Caco-2 (cell line): ENCODE results near the gene TMEM204. TPM values are rescaled to one million over a fixed set of nuclear protein-coding genes. Genes with fewer than 3 reads are reported as not detected.

ENCODE experiments used
- BruUV-seq: library from RNA; stranded (reverse); fragments of 400-500 nt; replicated peaks from 2 replicates; lab custom pipeline; 2021; lab: Mats Ljungman, UMichigan
- CTCF ChIA-PET: fragments of 300-600 bp; sonication (Branson Sonifier 250); formaldehyde crosslinking; loops from one replicate; lab custom pipeline; 2022; ENCODE audit warnings: antibody characterized with exemption; lab: Charles Lee
- POLR2A ChIA-PET: fragments of 300-600 bp; sonication (Branson Sonifier 250); formaldehyde crosslinking; loops from one replicate; lab custom pipeline; 2022; ENCODE audit warnings: antibody characterized with exemption; lab: Charles Lee
- DNase-seq, 2 experiments: peaks; one replicate each; pipeline versions ENCODE4 v3.0.0 to v3.0.0-alpha.2; 2020 to 2022
- H3K27me3 ChIP-seq: replicated peaks from 2 replicates; pipeline ENCODE4 v1.6.0; 2011; ENCODE audit warnings: low read length; ENCODE audit not compliant: control insufficient read depth, insufficient read depth
- H3K36me3 ChIP-seq: 2 replicates; pipeline ENCODE4 v1.5.1; 2011; ENCODE audit warnings: low read length; ENCODE audit not compliant: control insufficient read depth, insufficient read depth
- H3K4me1 ChIP-seq: fragments of 250-450 bp; sonication (Bioruptor Pico); 2 replicates; pipeline ENCODE4 v1.5.1; 2020; ENCODE audit warnings: mild to moderate bottlenecking
- H3K4me3 ChIP-seq: 2 replicates; pipeline ENCODE4 v1.5.1; 2011; ENCODE audit warnings: low read depth, mild to moderate bottlenecking, control low read depth, low read length
- H3K9me3 ChIP-seq: fragments of 250-450 bp; sonication (Bioruptor Pico); 2 replicates; pipeline ENCODE4 v1.5.1; 2020; ENCODE audit warnings: mild to moderate bottlenecking, moderate library complexity
- H3K27ac Mint-ChIP-seq: one replicate; pipeline ENCODE4 v1.8.0; 2022; ENCODE audit warnings: mixed read lengths; ENCODE audit not compliant: unreplicated experiment
- H3K27me3 Mint-ChIP-seq: one replicate; pipeline ENCODE4 v1.8.0; 2022; ENCODE audit warnings: mixed read lengths; ENCODE audit not compliant: insufficient read depth, unreplicated experiment
- H3K36me3 Mint-ChIP-seq: one replicate; pipeline ENCODE4 v1.8.0; 2022; ENCODE audit warnings: mild to moderate bottlenecking, mixed read lengths; ENCODE audit not compliant: insufficient read depth, unreplicated experiment
- H3K4me1 Mint-ChIP-seq: one replicate; pipeline ENCODE4 v1.8.0; 2022; ENCODE audit warnings: low read depth, mixed read lengths; ENCODE audit not compliant: unreplicated experiment
- H3K4me3 Mint-ChIP-seq: one replicate; pipeline ENCODE4 v1.8.0; 2022; ENCODE audit warnings: mild to moderate bottlenecking, moderate library complexity, mixed read lengths; ENCODE audit not compliant: unreplicated experiment
- H3K9me3 Mint-ChIP-seq: one replicate; pipeline ENCODE4 v1.8.0; 2022; ENCODE audit warnings: mixed read lengths; ENCODE audit not compliant: unreplicated experiment
- CTCF ChIP-seq, 2 experiments: fragments of 200-600 bp in 1 of 2; IDR thresholded peaks; 1 replicate in 1 of 2; 2 replicates in 1 of 2; pipeline versions ENCODE4 v1.5.1 to v1.8.0; 2011 to 2022; ENCODE audit warnings: antibody characterized with exemption in 1 of 2, control low read depth in 1 of 2, inconsistent platforms in 1 of 2, low read depth in 1 of 2, low read length in 1 of 2, mild to moderate bottlenecking in 1 of 2, moderate library complexity in 1 of 2; ENCODE audit not compliant: insufficient read depth in 1 of 2, severe bottlenecking in 1 of 2, unreplicated experiment in 1 of 2
- intact Hi-C: fragments of 100-400 bp; cut with micrococcal nuclease; formaldehyde crosslinking; loops from one replicate; pipeline ENCODE4 v1.10.0; 2022; ENCODE audit not compliant: unreplicated experiment
- total RNA-seq: library from RNA; stranded (reverse); gene quantifications from 2 replicates; pipeline ENCODE4 v1.2.3, GENCODE V29; 2022

TMEM204 gene
- total RNA-seq, 1 experiment from 2014 or later: not detected

GRCh38 chr16:1487395-1488053 is 45.9 kb upstream of the TMEM204 start:
- ChIA-PET POLR2A (no interaction called here), CTCF (no interaction called here)
- H3K27ac Mint-ChIP-seq: no peak overlapping the region
- H3K36me3 Mint-ChIP-seq: no peaks in the 10 kb centered on the region
- BruUV-seq: no TSS peak
- no peak for DNase-seq
- intact Hi-C loops: no loop called here
- H3K4me3 Mint-ChIP-seq: no peak overlapping the region
- Histone ChIP-seq H3K36me3 (no peaks in the 10 kb centered on the region), H3K27me3 (no peaks in the 10 kb centered on the region), H3K4me1 (peaks cover 3% of the 10 kb centered on the region; the same call in 1 of the 2 replicates), H3K4me3 (no peak overlapping the region), H3K9me3 (no peaks in the 10 kb centered on the region)
- H3K27me3 Mint-ChIP-seq: no peaks in the 10 kb centered on the region
- no peaks in the 10 kb centered on the region for H3K4me1 Mint-ChIP-seq
- no peak for TF ChIP-seq CTCF (IDR thresholded peaks at IDR 0.05; ENCODE audit: insufficient read depth in 1 of 2, low read depth in 1 of 2, low read length in 1 of 2, severe bottlenecking in 1 of 2, unreplicated experiment in 1 of 2)
- no peaks in the 10 kb centered on the region for H3K9me3 Mint-ChIP-seq

GRCh38 chr16:1488054-1488601 is 45.3 kb upstream of the TMEM204 start:
- Mint-ChIP-seq H3K4me1 (no peaks in the 10 kb centered on the region), H3K4me3 (no peak overlapping the region), H3K9me3 (no peaks in the 10 kb centered on the region), H3K27me3 (no peaks in the 10 kb centered on the region), H3K27ac (no peak overlapping the region), H3K36me3 (peaks cover 5% of the 10 kb centered on the region)
- no peak for DNase-seq
- CTCF ChIA-PET: no interaction called here
- Histone ChIP-seq H3K9me3 (no peaks in the 10 kb centered on the region), H3K27me3 (no peaks in the 10 kb centered on the region), H3K4me3 (no peak overlapping the region), H3K4me1 (peaks cover 5% of the 10 kb centered on the region; the same call in 1 of the 2 replicates), H3K36me3 (no peaks in the 10 kb centered on the region)
- no peak for TF ChIP-seq CTCF (IDR thresholded peaks at IDR 0.05; ENCODE audit: insufficient read depth in 1 of 2, low read depth in 1 of 2, low read length in 1 of 2, severe bottlenecking in 1 of 2, unreplicated experiment in 1 of 2)
- BruUV-seq: no TSS peak
- POLR2A ChIA-PET: no interaction called here
- intact Hi-C loops: no loop called here

- Mint-ChIP-seq H3K4me3 (no peak within 1 kb of the TSS), H3K4me1 (no peaks in the 10 kb centered on the region), H3K9me3 (no peaks in the 10 kb centered on the region), H3K27ac (no peak within 1 kb of the TSS), H3K36me3 (peaks cover 8% of the 10 kb centered on the region), H3K27me3 (no peaks in the 10 kb centered on the region)
- Histone ChIP-seq H3K4me1 (peaks cover 5% of the 10 kb centered on the region; the same call in 1 of the 2 replicates), H3K27me3 (no peaks in the 10 kb centered on the region), H3K36me3 (no peaks in the 10 kb centered on the region), H3K9me3 (no peaks in the 10 kb centered on the region), H3K4me3 (no peak within 1 kb of the TSS)
- ChIA-PET POLR2A (no interaction called here), CTCF (no interaction called here)
- no peak for DNase-seq
- intact Hi-C loops: no loop called here
- no TSS peak for BruUV-seq
- no peak for TF ChIP-seq CTCF (IDR thresholded peaks at IDR 0.05; ENCODE audit: insufficient read depth in 1 of 2, low read depth in 1 of 2, low read length in 1 of 2, severe bottlenecking in 1 of 2, unreplicated experiment in 1 of 2)
Measured at GRCh38 chr16:1488619-1489018, 44.8 kb upstream of the TMEM204 start, which contains the start of gene PTX4. Gene PTX4, minus strand, starts transcription at chr16:1488944. Its CDS starts 35 bp downstream, at chr16:1488909.
